ENCODE results near the gene UNC5CL.

The UNC5CL gene

GRCh38 chr6:41002168-41002567, 36.9 kb downstream of the UNC5CL start:
- no peak for DNase-seq (ENCODE audit: low read depth)

- DNase-seq (ENCODE audit: low read depth), result no peak
Measured at GRCh38 chr6:41000248-41000647, 38.8 kb downstream of the UNC5CL start.

GRCh38 chr6:40999569-40999968, 39.5 kb downstream of the UNC5CL start:
- DNase-seq (ENCODE audit: low read depth), result peak; percentile 62

GRCh38 chr6:40998661-40999060, 40.4 kb downstream of the UNC5CL start:
- no peak for DNase-seq (ENCODE audit: low read depth)

GRCh38 chr6:40997234-40997957, 41.6 kb downstream of the UNC5CL start:
- peak; percentile 61 for DNase-seq (ENCODE audit: low read depth)

GRCh38 chr6:40996591-40997233, 42.3 kb downstream of the UNC5CL start:
- no peak for DNase-seq (ENCODE audit: low read depth)

GRCh38 chr6:40992746-40993145, 46.3 kb downstream of the UNC5CL start:
- DNase-seq (ENCODE audit: low read depth), result no peak

GRCh38 chr6:40990301-40990700, 48.7 kb downstream of the UNC5CL start:
- peak; percentile 28 for DNase-seq (ENCODE audit: low read depth)

- no peak for DNase-seq (ENCODE audit: low read depth)
Measured at GRCh38 chr6:40989204-40990169, 49.5 kb downstream of the UNC5CL start.

- DNase-seq (ENCODE audit: low read depth), result no peak
Measured at GRCh38 chr6:40988634-40989033, 50.4 kb downstream of the UNC5CL start.

GRCh38 chr6:40986921-40987819, 51.9 kb downstream of the UNC5CL start:
- no peak for DNase-seq (ENCODE audit: low read depth)

GRCh38 chr6:40986364-40986763, 52.7 kb downstream of the UNC5CL start:
- DNase-seq (ENCODE audit: low read depth), result peak; percentile 16

- DNase-seq (ENCODE audit: low read depth), result no peak
Measured at GRCh38 chr6:40983752-40984151, 55.3 kb downstream of the UNC5CL start.

- DNase-seq (ENCODE audit: low read depth), result no peak
Measured at GRCh38 chr6:40982917-40983316, 56.1 kb downstream of the UNC5CL start.

- DNase-seq (ENCODE audit: low read depth), result no peak
Measured at GRCh38 chr6:40978687-40979289, 60.2 kb downstream of the UNC5CL start.

GRCh38 chr6:40977695-40978094, 61.3 kb downstream of the UNC5CL start:
- no peak for DNase-seq (ENCODE audit: low read depth)

GRCh38 chr6:40977085-40977484, 61.9 kb downstream of the UNC5CL start:
- no peak for DNase-seq (ENCODE audit: low read depth)
